K562 (cell line): Measurements from ENCODE around the gene SLC12A6. TPM values are rescaled to one million over a fixed set of nuclear protein-coding genes. Genes with fewer than 3 reads are reported as not detected.

Experiments used
- ATAC-seq: fragments of 200-7000 bp; cut with Tn5 transposase; 3 replicates; pipeline ENCODE4 v1.9.1; 2020; ENCODE audit warnings: moderate library complexity
- BruUV-seq: library from RNA; stranded (reverse); fragments of 400-500 nt; replicated peaks from 2 replicates; lab custom pipeline; 2021; lab: Mats Ljungman, UMichigan
- CTCF ChIA-PET: fragments of 300-600 bp; formaldehyde crosslinking; extraction: SDS; loops from one replicate; lab custom pipeline; 2021; ENCODE audit warnings: low intra/inter-chr PET ratio; lab: Yijun Ruan, JAX
- POLR2A ChIA-PET: fragments of 300-600, 350-650 bp; sonication (Branson Sonifier 250); formaldehyde crosslinking; extraction: SDS; loops from one replicate; lab custom pipeline; 2021; ENCODE audit warnings: antibody characterized with exemption, inconsistent platforms; lab: Yijun Ruan, JAX
- DNase-seq, 4 experiments: peaks; one replicate each; pipeline versions ENCODE4 v3.0.0 to v3.0.0-alpha.2; 2011 to 2018; ENCODE audit warnings: low spot score in 3 of 4, mixed read lengths in 3 of 4; ENCODE audit errors: extremely low read depth in 1 of 4
- FAIRE-seq: peaks from 2 replicates; lab custom pipeline; 2011; peaks lifted over from hg19 to GRCh38; lab: Jason Lieb, UNC
- H2AFZ ChIP-seq: 2 replicates; pipeline ENCODE4 v1.6.0; 2011; ENCODE audit warnings: low read depth, low read length, control low read depth, inconsistent platforms
- H3K27ac ChIP-seq: fragments of 200-600 bp; 3 replicates; pipeline ENCODE4 v1.8.0; 2011; ENCODE audit warnings: low read depth, mild to moderate bottlenecking, control low read depth, inconsistent platforms, low read length, moderate library complexity, mixed read lengths; ENCODE audit errors: extremely low read depth
- H3K27me3 ChIP-seq, 2 experiments: fragments of 300-600 bp in 1 of 2; 2 replicates in 1 of 2; 3 replicates in 1 of 2; pipeline versions ENCODE4 v1.6.0 to v1.8.0; 2011; ENCODE audit warnings: inconsistent platforms in 2 of 2, low read length in 2 of 2, mild to moderate bottlenecking in 1 of 2, mixed read lengths in 1 of 2, moderate library complexity in 1 of 2; ENCODE audit not compliant: control insufficient read depth in 2 of 2, insufficient read depth in 2 of 2
- H3K36me3 ChIP-seq: fragments of 300-600 bp; 3 replicates; pipeline ENCODE4 v1.8.0; 2011; ENCODE audit warnings: mild to moderate bottlenecking, low read length, inconsistent platforms; ENCODE audit not compliant: control insufficient read depth, insufficient read depth
- H3K4me1 ChIP-seq, 2 experiments: fragments of 200-600 bp in 1 of 2; replicated peaks in 1 of 2; 2 replicates in 1 of 2; 3 replicates in 1 of 2; pipeline versions ENCODE4 v1.5.1 to v1.8.0; 2011; ENCODE audit warnings: inconsistent platforms in 2 of 2, low read length in 2 of 2, mild to moderate bottlenecking in 1 of 2, mixed read lengths in 1 of 2, moderate library complexity in 1 of 2; ENCODE audit not compliant: control insufficient read depth in 2 of 2, insufficient read depth in 2 of 2
- H3K4me2 ChIP-seq: 2 replicates; pipeline ENCODE4 v1.6.1; 2011; ENCODE audit warnings: low read length, control low read depth, inconsistent platforms, mixed read lengths; ENCODE audit not compliant: insufficient read depth
- H3K4me3 ChIP-seq: fragments of 200-600 bp; sonication (generic), shearing (Covaris generic); 2 replicates; pipeline ENCODE4 v1.5.1; 2016; ENCODE audit warnings: control low read depth, inconsistent platforms
- H3K79me2 ChIP-seq: fragments of 200-600 bp; 3 replicates; pipeline ENCODE4 v1.8.0; 2011; ENCODE audit warnings: low read length, inconsistent platforms; ENCODE audit not compliant: control insufficient read depth, insufficient read depth
- H3K9ac ChIP-seq, 2 experiments: 2 replicates each; pipeline versions ENCODE4 v1.6.0 to v1.6.1; 2011; ENCODE audit warnings: low read depth in 2 of 2, low read length in 2 of 2, control low read depth in 1 of 2, inconsistent platforms in 1 of 2, mild to moderate bottlenecking in 1 of 2, mixed read lengths in 1 of 2; ENCODE audit not compliant: insufficient read depth in 1 of 2
- H3K9me1 ChIP-seq: one replicate; pipeline ENCODE4 v1.6.0; 2011; ENCODE audit warnings: inconsistent platforms, mild to moderate bottlenecking, low read length, moderate library complexity; ENCODE audit not compliant: control insufficient read depth, insufficient read depth
- H3K9me3 ChIP-seq: replicated peaks from 2 replicates; pipeline ENCODE4 v1.5.1; 2011; ENCODE audit warnings: low read depth, low read length, inconsistent platforms; ENCODE audit not compliant: control insufficient read depth, insufficient read depth
- H4K20me1 ChIP-seq: replicated peaks from 2 replicates; pipeline ENCODE4 v1.6.1; 2011; ENCODE audit warnings: low read length, inconsistent platforms, mixed read lengths; ENCODE audit not compliant: control insufficient read depth, insufficient read depth
- E2F5 ChIP-seq: sonication (generic); formaldehyde crosslinking; IDR thresholded peaks from 2 replicates; pipeline ENCODE4 v1.8.0; 2022; ENCODE audit warnings: mild to moderate bottlenecking, missing genetic modification reagents
- ETS2 ChIP-seq: IDR thresholded peaks from 2 replicates; pipeline ENCODE4 v1.6.1; 2016; ENCODE audit warnings: borderline replicate concordance, missing genetic modification characterization, mild to moderate bottlenecking, moderate library complexity, missing compliant biosample characterization; ENCODE audit not compliant: poor library complexity, severe bottlenecking
- ZNF121 ChIP-seq: sonication (generic); formaldehyde crosslinking; conservative IDR thresholded peaks from 2 replicates; pipeline ENCODE4 v1.8.0; 2022; ENCODE audit warnings: missing genetic modification reagents
- in situ Hi-C: fragments of 300-500 bp; cut with MboI; formaldehyde crosslinking; loops from 4 replicates; pipeline ENCODE4 v1.15.0; 2018; ENCODE audit warnings: inconsistent platforms, mixed read lengths
- intact Hi-C: fragments of 100-400 bp; cut with micrococcal nuclease; formaldehyde crosslinking; loops from 2 replicates; pipeline ENCODE4 v1.14.2; 2022
- polyA plus RNA-seq, 8 experiments: library from polyadenylated mRNA; depleted of rRNA in 4 of 8; stranded (reverse) in 5 of 8; unstranded in 3 of 8; fragments of >200 nt; fragmentation: Nextera tagmentation in 2 of 8; fragmentation: Illumina TruSeq in 1 of 8; extraction: Ambion mirVana in 2 of 8; extraction: Trizol in 1 of 8; gene quantifications; 2 replicates each; pipeline versions ENCODE4 v1.2.1 to v1.2.3, GENCODE V29; 2011 to 2014; ENCODE audit warnings: inconsistent platforms in 1 of 8, missing spikeins in 1 of 8
- total RNA-seq, 7 experiments: library from RNA; depleted of rRNA in 6 of 7; stranded (reverse); fragments of >200 nt in 6 of 7; fragmentation: Illumina TruSeq in 2 of 7; extraction: Trizol in 2 of 7; gene quantifications; 2 replicates each; pipeline versions ENCODE4 v1.2.1 to v1.2.3, GENCODE V29; 2011 to 2021; ENCODE audit warnings: low replicate concordance in 1 of 7
- TF ChIP-seq, protein P1 (sequence below): fragments of 450-650 bp; IDR thresholded peaks from 2 replicates; pipeline ENCODE4 v1.6.1; 2016; ENCODE audit warnings: mild to moderate bottlenecking
- TF ChIP-seq, protein P2 (sequence below), 2 experiments: fragments of 150-350 bp in 1 of 2; IDR thresholded peaks; 2 replicates each; pipeline ENCODE4 v1.6.1; 2012 to 2016; ENCODE audit warnings: low read depth in 2 of 2, low read length in 2 of 2, mild to moderate bottlenecking in 1 of 2, moderate library complexity in 1 of 2

The SLC12A6 gene
- total and polyA plus RNA-seq, 9 of the 15 experiments (the other 6 are each of a cell fraction or from before 2014, with no cell fraction given) = 1.4 to 16.4 (median 6.7) TPM

GRCh38 chr15:34266751-34267150 is 70.8 kb downstream of the SLC12A6 start:
- DNase-seq = no peak
- in situ Hi-C loops = no loop called here
- Histone ChIP-seq H3K36me3 (no peaks in the 10 kb centered on the region), H3K9ac (no peak overlapping the region), H3K27ac (no peak overlapping the region), H3K4me1 (no peaks in the 10 kb centered on the region), H3K9me3 (no peaks in the 10 kb centered on the region), H3K79me2 (no peaks in the 10 kb centered on the region), H2AFZ (no peak overlapping the region), H4K20me1 (no peaks in the 10 kb centered on the region), H3K4me3 (no peak overlapping the region), H3K27me3 (no peaks in the 10 kb centered on the region), H3K4me2 (no peak overlapping the region), H3K9me1 (no peaks in the 10 kb centered on the region)
- FAIRE-seq = no peak
- intact Hi-C loops = no loop called here
- no TSS peak for BruUV-seq
- CTCF ChIA-PET = no interaction called here
- TF ChIP-seq, protein P1, sequence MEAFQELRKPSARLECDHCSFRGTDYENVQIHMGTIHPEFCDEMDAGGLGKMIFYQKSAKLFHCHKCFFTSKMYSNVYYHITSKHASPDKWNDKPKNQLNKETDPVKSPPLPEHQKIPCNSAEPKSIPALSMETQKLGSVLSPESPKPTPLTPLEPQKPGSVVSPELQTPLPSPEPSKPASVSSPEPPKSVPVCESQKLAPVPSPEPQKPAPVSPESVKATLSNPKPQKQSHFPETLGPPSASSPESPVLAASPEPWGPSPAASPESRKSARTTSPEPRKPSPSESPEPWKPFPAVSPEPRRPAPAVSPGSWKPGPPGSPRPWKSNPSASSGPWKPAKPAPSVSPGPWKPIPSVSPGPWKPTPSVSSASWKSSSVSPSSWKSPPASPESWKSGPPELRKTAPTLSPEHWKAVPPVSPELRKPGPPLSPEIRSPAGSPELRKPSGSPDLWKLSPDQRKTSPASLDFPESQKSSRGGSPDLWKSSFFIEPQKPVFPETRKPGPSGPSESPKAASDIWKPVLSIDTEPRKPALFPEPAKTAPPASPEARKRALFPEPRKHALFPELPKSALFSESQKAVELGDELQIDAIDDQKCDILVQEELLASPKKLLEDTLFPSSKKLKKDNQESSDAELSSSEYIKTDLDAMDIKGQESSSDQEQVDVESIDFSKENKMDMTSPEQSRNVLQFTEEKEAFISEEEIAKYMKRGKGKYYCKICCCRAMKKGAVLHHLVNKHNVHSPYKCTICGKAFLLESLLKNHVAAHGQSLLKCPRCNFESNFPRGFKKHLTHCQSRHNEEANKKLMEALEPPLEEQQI = no peak
- TF ChIP-seq ZNF121 (CRISPR knock-in tag) (no peak), E2F5 (no peak), ETS2 (tag) (no peak)
- TF ChIP-seq, protein P2, sequence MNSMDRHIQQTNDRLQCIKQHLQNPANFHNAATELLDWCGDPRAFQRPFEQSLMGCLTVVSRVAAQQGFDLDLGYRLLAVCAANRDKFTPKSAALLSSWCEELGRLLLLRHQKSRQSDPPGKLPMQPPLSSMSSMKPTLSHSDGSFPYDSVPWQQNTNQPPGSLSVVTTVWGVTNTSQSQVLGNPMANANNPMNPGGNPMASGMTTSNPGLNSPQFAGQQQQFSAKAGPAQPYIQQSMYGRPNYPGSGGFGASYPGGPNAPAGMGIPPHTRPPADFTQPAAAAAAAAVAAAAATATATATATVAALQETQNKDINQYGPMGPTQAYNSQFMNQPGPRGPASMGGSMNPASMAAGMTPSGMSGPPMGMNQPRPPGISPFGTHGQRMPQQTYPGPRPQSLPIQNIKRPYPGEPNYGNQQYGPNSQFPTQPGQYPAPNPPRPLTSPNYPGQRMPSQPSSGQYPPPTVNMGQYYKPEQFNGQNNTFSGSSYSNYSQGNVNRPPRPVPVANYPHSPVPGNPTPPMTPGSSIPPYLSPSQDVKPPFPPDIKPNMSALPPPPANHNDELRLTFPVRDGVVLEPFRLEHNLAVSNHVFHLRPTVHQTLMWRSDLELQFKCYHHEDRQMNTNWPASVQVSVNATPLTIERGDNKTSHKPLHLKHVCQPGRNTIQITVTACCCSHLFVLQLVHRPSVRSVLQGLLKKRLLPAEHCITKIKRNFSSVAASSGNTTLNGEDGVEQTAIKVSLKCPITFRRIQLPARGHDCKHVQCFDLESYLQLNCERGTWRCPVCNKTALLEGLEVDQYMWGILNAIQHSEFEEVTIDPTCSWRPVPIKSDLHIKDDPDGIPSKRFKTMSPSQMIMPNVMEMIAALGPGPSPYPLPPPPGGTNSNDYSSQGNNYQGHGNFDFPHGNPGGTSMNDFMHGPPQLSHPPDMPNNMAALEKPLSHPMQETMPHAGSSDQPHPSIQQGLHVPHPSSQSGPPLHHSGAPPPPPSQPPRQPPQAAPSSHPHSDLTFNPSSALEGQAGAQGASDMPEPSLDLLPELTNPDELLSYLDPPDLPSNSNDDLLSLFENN (IDR thresholded peaks at IDR 0.05; ENCODE audit: low read depth in 2 of 2, low read length in 2 of 2) = no peak
- no peak for ATAC-seq
- POLR2A ChIA-PET = interaction anchor here (0.7 to 1.0 kb wide), 2 partner anchors 10 to 19 kb away, joined by 3 read pairs; no protein-coding TSS in a partner anchor
